DOHH2 (cell line): ENCODE data around the gene SCG3.

Experiments used
- EZH2phosphoT487 ChIP-seq: fragments of 200-600 bp; sonication (generic); IDR thresholded peaks from 2 replicates; pipeline ENCODE4 v1.6.1; 2017; ENCODE audit warnings: borderline replicate concordance, mild to moderate bottlenecking, antibody characterized with exemption, low read length, moderate library complexity, mixed read lengths
- TF ChIP-seq, protein P1 (sequence below): fragments of 200-600 bp; sonication (generic); IDR thresholded peaks from one replicate; pipeline ENCODE4 v1.5.1; 2014; ENCODE audit warnings: antibody characterized with exemption, mild to moderate bottlenecking, low read depth, low read length; ENCODE audit not compliant: poor library complexity, severe bottlenecking

DNA sequence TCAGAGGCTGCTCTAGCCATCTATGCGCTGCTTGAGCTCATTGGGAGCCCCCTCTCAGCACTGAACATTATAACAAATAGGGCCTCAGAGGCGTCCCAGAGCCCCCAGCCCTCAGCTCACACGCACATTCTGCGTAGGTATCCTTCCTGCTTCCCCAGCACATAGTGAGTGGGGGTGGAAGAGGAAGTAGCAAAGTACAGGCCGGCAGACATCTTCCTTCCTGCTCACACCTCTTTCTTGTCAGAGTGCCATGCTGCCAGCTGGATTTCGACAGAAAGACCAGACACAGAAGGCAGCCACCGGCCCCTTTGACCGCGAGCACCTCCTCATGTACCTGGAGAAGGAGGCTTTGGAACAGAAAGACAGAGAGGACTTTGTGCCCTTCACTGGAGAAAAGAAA lies 86.7 kb downstream of the SCG3 start:
- TF ChIP-seq, protein P1, sequence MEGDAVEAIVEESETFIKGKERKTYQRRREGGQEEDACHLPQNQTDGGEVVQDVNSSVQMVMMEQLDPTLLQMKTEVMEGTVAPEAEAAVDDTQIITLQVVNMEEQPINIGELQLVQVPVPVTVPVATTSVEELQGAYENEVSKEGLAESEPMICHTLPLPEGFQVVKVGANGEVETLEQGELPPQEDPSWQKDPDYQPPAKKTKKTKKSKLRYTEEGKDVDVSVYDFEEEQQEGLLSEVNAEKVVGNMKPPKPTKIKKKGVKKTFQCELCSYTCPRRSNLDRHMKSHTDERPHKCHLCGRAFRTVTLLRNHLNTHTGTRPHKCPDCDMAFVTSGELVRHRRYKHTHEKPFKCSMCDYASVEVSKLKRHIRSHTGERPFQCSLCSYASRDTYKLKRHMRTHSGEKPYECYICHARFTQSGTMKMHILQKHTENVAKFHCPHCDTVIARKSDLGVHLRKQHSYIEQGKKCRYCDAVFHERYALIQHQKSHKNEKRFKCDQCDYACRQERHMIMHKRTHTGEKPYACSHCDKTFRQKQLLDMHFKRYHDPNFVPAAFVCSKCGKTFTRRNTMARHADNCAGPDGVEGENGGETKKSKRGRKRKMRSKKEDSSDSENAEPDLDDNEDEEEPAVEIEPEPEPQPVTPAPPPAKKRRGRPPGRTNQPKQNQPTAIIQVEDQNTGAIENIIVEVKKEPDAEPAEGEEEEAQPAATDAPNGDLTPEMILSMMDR, result no peak
- no peak for TF ChIP-seq EZH2phosphoT487
